Chondrocyte (in vitro differentiated cells): Measurements from ENCODE around the gene ZNF433. TPM values are rescaled to one million over a fixed set of nuclear protein-coding genes. Genes with fewer than 3 reads are reported as not detected.
"Not testable (repeated sequence)": the region's sequence is repeated elsewhere in the genome, so short reads cannot be mapped to it uniquely, and the experiment has no call there.

Source experiments
- DNase-seq: peaks from one replicate; pipeline ENCODE4 v3.0.0; 2021; ENCODE audit warnings: mixed read lengths, low spot score
- H3K27ac Mint-ChIP-seq: one replicate; pipeline ENCODE4 v1.8.0; 2021; ENCODE audit warnings: mild to moderate bottlenecking, moderate library complexity, mixed read lengths; ENCODE audit not compliant: unreplicated experiment
- H3K27me3 Mint-ChIP-seq: 2 replicates; pipeline ENCODE4 v1.8.0; 2021; ENCODE audit warnings: low read depth, mixed read lengths
- H3K36me3 Mint-ChIP-seq: 2 replicates; pipeline ENCODE4 v1.8.0; 2021; ENCODE audit warnings: low read depth, mixed read lengths
- H3K4me1 Mint-ChIP-seq: 2 replicates; pipeline ENCODE4 v1.8.0; 2021; ENCODE audit warnings: low read depth, mild to moderate bottlenecking, mixed read lengths
- H3K4me3 Mint-ChIP-seq: one replicate; pipeline ENCODE4 v1.8.0; 2021; ENCODE audit warnings: mild to moderate bottlenecking, moderate library complexity, mixed read lengths; ENCODE audit not compliant: unreplicated experiment
- H3K9me3 Mint-ChIP-seq: 2 replicates; pipeline ENCODE4 v1.8.0; 2021; ENCODE audit warnings: low read depth, mixed read lengths
- long read RNA-seq: library from polyadenylated mRNA; stranded (forward); transcript quantifications from one replicate; pipeline ENCODE4 v2.0.0, GENCODE V29; 2021
- total RNA-seq: library from RNA; stranded (reverse); gene quantifications from 3 replicates; pipeline ENCODE4 v1.2.1, GENCODE V29; 2021
- TF ChIP-seq, protein P1 (sequence below): fragments of 200-600 bp; sonication (generic); IDR thresholded peaks from 2 replicates; pipeline ENCODE4 v1.5.0; 2021; ENCODE audit warnings: antibody characterized with exemption, mild to moderate bottlenecking, moderate library complexity

Gene ZNF433
- total RNA-seq, result 4.1 to 6.8 TPM (median 6.0 TPM) in 3 replicates
- long read RNA-seq, partial matches to known transcripts, result 0 of 6 reads
- long read RNA-seq, other reads (novel, unspliced or antisense), result 3 of 6 reads

DNA sequence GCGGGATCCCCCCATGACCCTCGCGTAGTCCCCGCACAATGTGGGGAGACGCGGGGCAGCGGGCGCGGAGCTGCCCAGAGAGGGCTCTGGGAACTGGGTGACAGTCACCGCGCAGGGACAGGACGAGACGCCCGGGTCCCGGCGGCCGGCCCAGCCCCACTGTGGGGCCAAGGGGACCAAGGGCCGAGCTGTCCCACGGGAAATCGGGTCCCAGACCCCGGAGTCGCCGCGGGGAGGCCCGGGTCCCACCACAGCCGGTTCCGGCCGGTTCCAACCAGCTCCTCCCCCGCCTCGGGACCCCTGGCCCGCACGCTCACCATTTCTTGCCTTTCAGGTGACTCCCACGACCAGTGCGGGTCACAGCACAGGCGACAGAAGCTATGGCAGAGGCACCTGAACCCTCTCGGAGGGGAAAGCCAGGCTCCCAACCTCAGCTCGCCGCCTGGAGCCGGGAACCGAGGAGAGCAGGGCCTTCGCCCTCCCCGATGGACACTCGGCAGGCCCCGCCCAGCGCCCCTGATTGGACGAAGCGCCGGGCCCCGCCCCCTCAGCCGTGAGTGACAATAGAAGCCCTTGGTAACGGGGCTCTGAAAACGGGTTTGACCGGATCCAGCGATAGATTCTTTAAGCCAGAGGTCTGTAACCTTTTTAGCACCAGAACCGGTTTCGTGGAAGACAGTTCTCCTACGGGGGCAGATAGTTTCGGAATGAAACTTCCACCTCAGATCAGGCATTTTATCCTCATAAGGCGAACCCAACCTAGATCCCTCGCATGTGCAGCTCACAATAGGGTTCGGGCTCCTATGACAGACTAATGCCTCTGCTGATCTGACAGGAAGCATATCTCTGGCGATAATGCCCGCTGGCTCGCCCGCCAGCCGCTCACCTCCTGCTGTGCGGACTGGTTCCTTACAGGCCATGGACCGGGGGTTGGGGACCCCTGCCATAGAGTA, at the start of gene ZNF433:
Gene ZNF433 (minus strand): TSS at position 460 of the 953 bp plus-strand sequence. CDS start 140 bp downstream, at position 320.
- no peaks in the 10 kb centered on the region for H3K27me3 Mint-ChIP-seq
- H3K36me3 Mint-ChIP-seq, result peaks cover 2% of the 10 kb centered on the region
- DNase-seq, result peak; percentile 97
- H3K4me3 Mint-ChIP-seq, result peak within 1 kb of the TSS; percentile 75
- no peaks in the 10 kb centered on the region for H3K9me3 Mint-ChIP-seq
- H3K4me1 Mint-ChIP-seq, result peaks cover 16% of the 10 kb centered on the region
- TF ChIP-seq, protein P1, sequence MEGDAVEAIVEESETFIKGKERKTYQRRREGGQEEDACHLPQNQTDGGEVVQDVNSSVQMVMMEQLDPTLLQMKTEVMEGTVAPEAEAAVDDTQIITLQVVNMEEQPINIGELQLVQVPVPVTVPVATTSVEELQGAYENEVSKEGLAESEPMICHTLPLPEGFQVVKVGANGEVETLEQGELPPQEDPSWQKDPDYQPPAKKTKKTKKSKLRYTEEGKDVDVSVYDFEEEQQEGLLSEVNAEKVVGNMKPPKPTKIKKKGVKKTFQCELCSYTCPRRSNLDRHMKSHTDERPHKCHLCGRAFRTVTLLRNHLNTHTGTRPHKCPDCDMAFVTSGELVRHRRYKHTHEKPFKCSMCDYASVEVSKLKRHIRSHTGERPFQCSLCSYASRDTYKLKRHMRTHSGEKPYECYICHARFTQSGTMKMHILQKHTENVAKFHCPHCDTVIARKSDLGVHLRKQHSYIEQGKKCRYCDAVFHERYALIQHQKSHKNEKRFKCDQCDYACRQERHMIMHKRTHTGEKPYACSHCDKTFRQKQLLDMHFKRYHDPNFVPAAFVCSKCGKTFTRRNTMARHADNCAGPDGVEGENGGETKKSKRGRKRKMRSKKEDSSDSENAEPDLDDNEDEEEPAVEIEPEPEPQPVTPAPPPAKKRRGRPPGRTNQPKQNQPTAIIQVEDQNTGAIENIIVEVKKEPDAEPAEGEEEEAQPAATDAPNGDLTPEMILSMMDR, result peak; percentile 18
- H3K27ac Mint-ChIP-seq, result peak within 1 kb of the TSS; percentile 99

DNA sequence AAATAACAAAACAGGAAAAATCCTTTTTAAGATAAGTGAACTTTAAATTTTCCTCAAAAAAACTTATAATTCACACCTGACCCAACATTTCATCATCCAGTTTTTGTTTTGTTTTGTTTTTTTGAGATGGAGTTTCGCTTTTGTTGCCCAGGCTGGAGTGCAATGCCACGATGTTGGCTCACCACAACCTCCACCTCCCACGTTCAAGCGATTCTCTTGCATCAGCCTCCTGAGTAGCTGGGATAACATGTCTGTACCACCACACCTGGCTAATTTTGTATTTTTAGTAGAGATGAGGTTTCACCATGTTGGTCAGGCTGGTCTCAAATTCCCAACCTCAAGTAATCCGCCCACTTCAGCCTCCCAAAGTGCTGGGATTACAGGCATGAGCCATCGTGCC, 47.9 kb upstream of the ZNF433 start:
- H3K27ac Mint-ChIP-seq, H3K4me1 Mint-ChIP-seq, DNase-seq, H3K4me3 Mint-ChIP-seq, H3K27me3 Mint-ChIP-seq: not testable (repeated sequence)
- peaks cover 28% of the 10 kb centered on the region for H3K36me3 Mint-ChIP-seq
- peaks cover 29% of the 10 kb centered on the region for H3K9me3 Mint-ChIP-seq

DNA sequence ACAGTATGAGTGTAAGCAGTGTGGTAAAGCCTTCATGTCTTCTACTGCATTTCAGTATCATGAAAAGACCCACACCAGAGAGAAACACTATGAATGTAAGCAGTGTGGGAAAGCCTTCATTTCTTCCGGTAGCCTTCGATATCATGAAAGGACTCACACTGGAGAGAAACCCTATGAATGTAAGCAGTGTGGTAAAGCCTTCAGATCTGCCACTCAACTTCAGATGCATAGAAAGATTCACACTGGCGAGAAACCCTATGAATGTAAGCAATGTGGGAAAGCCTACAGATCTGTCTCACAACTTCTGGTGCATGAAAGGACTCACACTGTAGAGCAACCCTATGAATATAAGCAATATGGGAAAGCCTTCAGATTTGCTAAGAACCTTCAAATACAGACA, 41.9 kb upstream of the ZNF433 start:
- Mint-ChIP-seq H3K9me3 (peaks cover 62% of the 10 kb centered on the region), H3K4me1 (no peaks in the 10 kb centered on the region), H3K36me3 (peaks cover 75% of the 10 kb centered on the region), H3K27ac (no peak overlapping the region), H3K4me3 (no peak overlapping the region), H3K27me3 (no peaks in the 10 kb centered on the region)
- TF ChIP-seq, protein P1, result no peak
- DNase-seq, result no peak

DNA sequence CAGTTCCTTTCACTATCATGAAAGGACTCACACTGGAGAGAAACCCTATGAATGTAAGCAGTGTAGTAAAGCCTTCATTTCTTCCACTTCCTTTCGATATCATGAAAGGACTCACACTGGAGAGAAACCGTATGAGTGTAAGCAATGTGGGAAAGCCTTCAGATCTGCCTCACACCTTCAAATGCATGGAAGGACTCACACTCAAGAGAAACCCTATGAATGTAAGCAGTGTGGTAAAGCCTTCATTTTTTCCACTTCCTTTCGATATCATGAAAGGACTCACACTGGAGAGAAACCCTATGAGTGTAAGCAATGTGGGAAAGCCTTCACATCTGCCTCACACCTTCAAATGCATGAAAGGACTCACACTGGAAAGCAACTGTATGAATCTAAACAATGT, 40.9 kb upstream of the ZNF433 start:
- Mint-ChIP-seq H3K9me3 (peaks cover 60% of the 10 kb centered on the region), H3K36me3 (peaks cover 73% of the 10 kb centered on the region)
- not testable (repeated sequence) for H3K27me3 Mint-ChIP-seq, DNase-seq, H3K27ac Mint-ChIP-seq, H3K4me1 Mint-ChIP-seq, H3K4me3 Mint-ChIP-seq

DNA sequence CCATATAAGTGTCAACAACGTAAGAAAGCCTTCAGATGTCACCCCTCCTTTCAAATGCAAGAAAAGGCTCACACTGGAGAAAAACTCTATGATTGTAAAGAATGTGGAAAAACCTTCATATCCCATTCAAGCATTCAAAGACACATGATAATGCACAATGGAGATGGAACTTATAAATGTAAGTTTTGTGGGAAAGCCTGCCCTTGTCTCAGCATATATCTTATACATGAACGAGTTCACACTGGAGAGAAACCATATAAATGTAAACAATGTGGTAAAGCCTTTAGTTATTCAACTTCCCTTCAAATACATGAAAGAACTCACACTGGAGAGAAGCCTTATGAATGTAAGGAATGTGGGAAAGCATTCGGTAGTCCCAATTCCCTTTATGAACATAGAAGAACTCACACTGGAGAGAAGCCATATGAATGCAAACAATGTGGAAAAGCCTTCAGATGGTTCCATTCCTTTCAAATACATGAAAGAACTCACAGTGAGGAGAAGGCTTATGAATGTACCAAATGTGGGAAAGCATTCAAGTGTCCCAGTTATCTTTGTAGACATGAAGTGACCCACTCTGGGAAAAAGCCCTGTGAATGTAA, 40.2 kb upstream of the ZNF433 start:
- Mint-ChIP-seq H3K9me3 (peaks cover 60% of the 10 kb centered on the region), H3K4me3 (no peak overlapping the region), H3K4me1 (no peaks in the 10 kb centered on the region), H3K36me3 (peaks cover 74% of the 10 kb centered on the region), H3K27me3 (no peaks in the 10 kb centered on the region), H3K27ac (no peak overlapping the region)
- TF ChIP-seq, protein P1, result no peak
- DNase-seq, result no peak
